Measurements from ENCODE around the gene SIGLEC11.

Gene SIGLEC11

DNA sequence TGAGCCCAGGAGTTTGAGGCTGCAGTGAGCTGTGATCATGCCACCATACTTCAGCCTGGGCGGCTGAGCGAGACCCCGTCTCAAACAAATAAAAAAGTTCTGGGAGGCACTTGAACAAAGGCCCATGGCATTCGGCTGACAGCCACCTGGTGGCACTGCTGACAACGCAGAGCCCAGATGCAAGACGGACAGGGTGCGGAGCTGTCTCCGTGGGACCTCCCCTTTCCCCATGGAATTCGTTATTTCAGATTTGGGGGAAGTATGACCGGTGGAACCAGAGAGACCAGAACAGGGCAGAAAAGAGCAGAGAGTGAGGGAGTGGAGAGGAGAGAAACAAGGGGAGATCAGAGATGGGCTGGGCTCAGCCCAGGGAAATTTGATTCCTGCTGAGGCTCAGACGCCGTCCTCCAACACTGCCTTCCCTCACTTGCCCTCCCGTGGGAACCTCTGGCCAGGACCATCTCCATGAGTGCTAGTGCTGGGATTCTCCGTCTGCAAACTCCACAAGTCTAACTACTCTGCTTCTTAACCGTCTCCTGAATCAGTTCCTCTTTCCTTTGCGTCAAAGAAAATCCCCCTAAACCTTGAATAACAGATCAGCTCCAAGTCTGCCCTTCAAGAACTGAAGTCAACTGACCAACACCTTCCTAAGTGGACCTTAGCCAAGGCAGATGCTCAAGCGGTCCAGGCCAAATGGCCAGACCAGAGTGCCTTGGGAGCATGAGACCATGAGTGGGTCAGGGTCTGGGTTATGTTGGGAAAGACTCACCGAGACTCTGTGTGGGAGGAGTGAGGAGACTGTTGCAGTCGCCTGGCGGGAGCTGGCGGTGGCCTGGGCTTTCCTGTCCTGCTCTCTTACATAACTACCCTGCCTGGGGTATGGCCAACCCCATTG is 43.9 kb downstream of the SIGLEC11 start:
- Histone ChIP-seq H4K20me1 (ENCODE audit: insufficient read depth, low read length) (no peaks in the 10 kb centered on the region), H3K4me2 (ENCODE audit: low read length) (peak overlapping the region; percentile 22; the same call in 1 of the 2 replicates), H3K27me3 (ENCODE audit: insufficient read depth, low read length) (no peaks in the 10 kb centered on the region), H3F3A (ENCODE audit: insufficient read depth, low read length) (no peaks in the 10 kb centered on the region), H3K36me3 (ENCODE audit: insufficient read depth, low read length) (peaks cover 77% of the 10 kb centered on the region), H3K9me2 (ENCODE audit: low read depth, low read length) (no peaks in the 10 kb centered on the region), H3K4me3 (ENCODE audit: low read depth, low read length, poor library complexity, severe bottlenecking) (peak overlapping the region; percentile 1), H3K27ac (ENCODE audit: low read depth, low read length, poor library complexity, severe bottlenecking) (peak overlapping the region; percentile 80), H3K9me3 (ENCODE audit: low read length) (no peaks in the 10 kb centered on the region), H2AFZ (ENCODE audit: low read length) (no peak overlapping the region), H3K9ac (ENCODE audit: low read length) (peak overlapping the region; percentile 9; the same call in 1 of the 2 replicates), H3K79me2 (ENCODE audit: insufficient read depth, low read length) (peaks cover 20% of the 10 kb centered on the region), H3K4me1 (ENCODE audit: insufficient read depth, low read length, severe bottlenecking) (peaks cover 72% of the 10 kb centered on the region)
- TF ChIP-seq, protein P1, sequence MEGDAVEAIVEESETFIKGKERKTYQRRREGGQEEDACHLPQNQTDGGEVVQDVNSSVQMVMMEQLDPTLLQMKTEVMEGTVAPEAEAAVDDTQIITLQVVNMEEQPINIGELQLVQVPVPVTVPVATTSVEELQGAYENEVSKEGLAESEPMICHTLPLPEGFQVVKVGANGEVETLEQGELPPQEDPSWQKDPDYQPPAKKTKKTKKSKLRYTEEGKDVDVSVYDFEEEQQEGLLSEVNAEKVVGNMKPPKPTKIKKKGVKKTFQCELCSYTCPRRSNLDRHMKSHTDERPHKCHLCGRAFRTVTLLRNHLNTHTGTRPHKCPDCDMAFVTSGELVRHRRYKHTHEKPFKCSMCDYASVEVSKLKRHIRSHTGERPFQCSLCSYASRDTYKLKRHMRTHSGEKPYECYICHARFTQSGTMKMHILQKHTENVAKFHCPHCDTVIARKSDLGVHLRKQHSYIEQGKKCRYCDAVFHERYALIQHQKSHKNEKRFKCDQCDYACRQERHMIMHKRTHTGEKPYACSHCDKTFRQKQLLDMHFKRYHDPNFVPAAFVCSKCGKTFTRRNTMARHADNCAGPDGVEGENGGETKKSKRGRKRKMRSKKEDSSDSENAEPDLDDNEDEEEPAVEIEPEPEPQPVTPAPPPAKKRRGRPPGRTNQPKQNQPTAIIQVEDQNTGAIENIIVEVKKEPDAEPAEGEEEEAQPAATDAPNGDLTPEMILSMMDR (IDR thresholded peaks at IDR 0.05; ENCODE audit: low read length) = peak; percentile 77
- no peak for TF ChIP-seq EZH2 (IDR thresholded peaks at IDR 0.05; ENCODE audit: borderline replicate concordance, low read length)

DNA sequence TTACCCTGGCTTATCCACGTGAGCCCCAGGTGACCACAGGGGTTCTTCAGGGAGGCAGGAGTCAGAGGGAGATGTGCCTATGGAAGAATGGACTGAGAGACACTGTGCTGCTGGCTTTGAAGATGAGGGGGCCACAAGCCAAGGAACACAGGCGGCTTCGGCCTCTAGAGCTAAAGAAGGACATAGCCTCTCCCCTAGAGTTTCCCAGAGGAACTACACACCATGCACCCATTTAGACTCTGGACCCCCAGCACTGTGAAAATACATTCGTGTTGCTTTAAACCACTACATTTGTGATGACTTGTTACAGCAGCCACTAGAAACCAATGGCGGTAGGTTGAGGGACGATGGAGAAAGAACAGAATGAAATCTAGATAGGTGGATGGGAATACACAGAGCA is 45.7 kb downstream of the SIGLEC11 start:
- Histone ChIP-seq H3K79me2 (ENCODE audit: insufficient read depth, low read length) (peaks cover 17% of the 10 kb centered on the region), H3K9ac (ENCODE audit: low read length) (no peak overlapping the region), H3K9me3 (ENCODE audit: low read length) (no peaks in the 10 kb centered on the region), H3K9me2 (ENCODE audit: low read depth, low read length) (no peaks in the 10 kb centered on the region), H3K36me3 (ENCODE audit: insufficient read depth, low read length) (peaks cover 82% of the 10 kb centered on the region), H3K27ac (ENCODE audit: low read depth, low read length, poor library complexity, severe bottlenecking) (no peak overlapping the region), H3K4me3 (ENCODE audit: low read depth, low read length, poor library complexity, severe bottlenecking) (no peak overlapping the region), H4K20me1 (ENCODE audit: insufficient read depth, low read length) (no peaks in the 10 kb centered on the region), H3K4me2 (ENCODE audit: low read length) (no peak overlapping the region), H3K27me3 (ENCODE audit: insufficient read depth, low read length) (no peaks in the 10 kb centered on the region), H3F3A (ENCODE audit: insufficient read depth, low read length) (no peaks in the 10 kb centered on the region), H2AFZ (ENCODE audit: low read length) (no peak overlapping the region), H3K4me1 (ENCODE audit: insufficient read depth, low read length, severe bottlenecking) (peaks cover 71% of the 10 kb centered on the region)
- no peak for TF ChIP-seq EZH2 (IDR thresholded peaks at IDR 0.05; ENCODE audit: borderline replicate concordance, low read length)
- TF ChIP-seq, protein P1 (IDR thresholded peaks at IDR 0.05; ENCODE audit: low read length) = peak; percentile 20; the same call in 1 of the 2 replicates

DNA sequence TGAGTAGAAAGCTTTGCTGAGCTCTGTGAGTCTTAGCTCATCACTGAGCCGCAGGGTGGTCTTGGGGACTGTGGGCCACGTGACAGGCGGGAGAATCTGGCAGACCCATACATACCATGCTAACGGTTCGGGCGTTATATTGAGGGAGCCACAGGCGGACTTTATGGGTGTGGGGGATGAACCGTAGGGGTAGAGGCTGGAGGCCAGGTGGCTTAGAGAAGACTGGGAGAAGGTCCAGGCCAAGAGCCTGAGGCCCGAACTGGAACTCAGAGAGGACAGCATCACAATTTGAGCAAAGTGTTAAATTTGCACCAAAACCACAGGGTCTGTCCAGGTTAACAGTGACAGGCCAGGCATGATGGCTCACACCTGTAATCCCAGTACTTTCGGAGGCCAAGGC is 47.3 kb downstream of the SIGLEC11 start:
- Histone ChIP-seq H3K4me3 (ENCODE audit: low read depth, low read length, poor library complexity, severe bottlenecking) (no peak overlapping the region), H3K79me2 (ENCODE audit: insufficient read depth, low read length) (peaks cover 6% of the 10 kb centered on the region; the same call in 1 of the 2 replicates), H3K36me3 (ENCODE audit: insufficient read depth, low read length) (peaks cover 90% of the 10 kb centered on the region), H3K4me1 (ENCODE audit: insufficient read depth, low read length, severe bottlenecking) (peaks cover 72% of the 10 kb centered on the region), H4K20me1 (ENCODE audit: insufficient read depth, low read length) (no peaks in the 10 kb centered on the region), H3F3A (ENCODE audit: insufficient read depth, low read length) (no peaks in the 10 kb centered on the region), H3K27me3 (ENCODE audit: insufficient read depth, low read length) (no peaks in the 10 kb centered on the region), H3K9me2 (ENCODE audit: low read depth, low read length) (no peaks in the 10 kb centered on the region), H2AFZ (ENCODE audit: low read length) (no peak overlapping the region), H3K9me3 (ENCODE audit: low read length) (no peaks in the 10 kb centered on the region), H3K4me2 (ENCODE audit: low read length) (no peak overlapping the region; the same call in 1 of the 2 replicates), H3K9ac (ENCODE audit: low read length) (no peak overlapping the region), H3K27ac (ENCODE audit: low read depth, low read length, poor library complexity, severe bottlenecking) (peak overlapping the region; percentile 55)
- TF ChIP-seq EZH2 (IDR thresholded peaks at IDR 0.05; ENCODE audit: borderline replicate concordance, low read length) = no peak
- TF ChIP-seq, protein P1 (IDR thresholded peaks at IDR 0.05; ENCODE audit: low read length) = no peak

All from OCI-LY1 (cell line).